ENCODE results near the gene DAP3. TPM values are rescaled to one million over a fixed set of nuclear protein-coding genes. Genes with fewer than 3 reads are reported as not detected.
A peak's percentile ranks its signal among the peaks of the same experiment; 100 is the strongest.

DAP3 gene
- total and polyA plus RNA-seq, 2 experiments from 2014 or later = 41.1 to 82.2 TPM

GRCh38 chr1:155645034-155645598, 43.8 kb upstream of the DAP3 start:
- no peaks in the 10 kb centered on the region for H4K20me1 ChIP-seq (ENCODE audit: insufficient read depth)
- peak overlapping the region; percentile 14 for H3K4me2 ChIP-seq (ENCODE audit: unreplicated experiment)
- H3K79me2 ChIP-seq (ENCODE audit: insufficient read depth) = peaks cover 31% of the 10 kb centered on the region
- WGBS, 2 experiments (ENCODE audit: low coverage in 1 of 2, low lambda C conversion rate in 2 of 2, missing lambda C conversion rate in 2 of 2) = 41 to 43% methylated on average over 4 of the region's 4 CpGs
- no peaks in the 10 kb centered on the region for H3K36me3 ChIP-seq (ENCODE audit: low read depth)
- H3K4me1 ChIP-seq (ENCODE audit: insufficient read depth) = peaks cover 20% of the 10 kb centered on the region
- no peak overlapping the region for H3K4me3 ChIP-seq
- in situ Hi-C loops (cut with MboI) = no loop called here
- H3K9ac ChIP-seq = no peak overlapping the region
- H3F3A ChIP-seq (ENCODE audit: insufficient read depth) = 0 out of 2 replicates have a peak, but pooled peaks cover 6% of the 10 kb centered on the region
- peak overlapping the region; percentile 50; the same call in 1 of the 2 replicates for H2AFZ ChIP-seq
- TF ChIP-seq EZH2phosphoT487 (IDR thresholded peaks at IDR 0.05; ENCODE audit: insufficient read depth, low read depth) = no peak
- no peak for TF ChIP-seq EZH2 (IDR thresholded peaks at IDR 0.05; ENCODE audit: insufficient read depth, poor library complexity, severe bottlenecking)
- DNase-seq = peak; percentile 11
- no peaks in the 10 kb centered on the region for H3K9me3 ChIP-seq (ENCODE audit: low read depth)
- no peak overlapping the region for H3K27ac ChIP-seq
- H3K9me2 ChIP-seq (ENCODE audit: insufficient read depth) = no peaks in the 10 kb centered on the region
- no peaks in the 10 kb centered on the region for H3K27me3 ChIP-seq (replicated peaks; ENCODE audit: insufficient read depth)

GRCh38 chr1:155645648-155646047, 43.2 kb upstream of the DAP3 start:
- Histone ChIP-seq H3K36me3 (ENCODE audit: low read depth) (no peaks in the 10 kb centered on the region), H3F3A (ENCODE audit: insufficient read depth) (peaks cover 11% of the 10 kb centered on the region; the same call in 1 of the 2 replicates), H3K9ac (no peak overlapping the region), H3K4me2 (ENCODE audit: unreplicated experiment) (peak overlapping the region; percentile 14), H3K27me3 (replicated peaks; ENCODE audit: insufficient read depth) (no peaks in the 10 kb centered on the region), H3K79me2 (ENCODE audit: insufficient read depth) (peaks cover 31% of the 10 kb centered on the region), H2AFZ (peak overlapping the region; percentile 50; the same call in 1 of the 2 replicates), H3K9me3 (ENCODE audit: low read depth) (no peaks in the 10 kb centered on the region), H3K9me2 (ENCODE audit: insufficient read depth) (no peaks in the 10 kb centered on the region), H4K20me1 (ENCODE audit: insufficient read depth) (no peaks in the 10 kb centered on the region), H3K4me1 (ENCODE audit: insufficient read depth) (peaks cover 23% of the 10 kb centered on the region), H3K27ac (no peak overlapping the region), H3K4me3 (no peak overlapping the region)
- DNase-seq = peak; percentile 49
- in situ Hi-C loops (cut with MboI) = no loop called here
- no peak for TF ChIP-seq EZH2phosphoT487 (IDR thresholded peaks at IDR 0.05; ENCODE audit: insufficient read depth, low read depth)
- no peak for TF ChIP-seq EZH2 (IDR thresholded peaks at IDR 0.05; ENCODE audit: insufficient read depth, poor library complexity, severe bottlenecking)
- WGBS, 2 experiments (ENCODE audit: low coverage in 1 of 2, low lambda C conversion rate in 2 of 2, missing lambda C conversion rate in 2 of 2) = 55 to 67% methylated on average over 6 of the region's 6 CpGs

DNA sequence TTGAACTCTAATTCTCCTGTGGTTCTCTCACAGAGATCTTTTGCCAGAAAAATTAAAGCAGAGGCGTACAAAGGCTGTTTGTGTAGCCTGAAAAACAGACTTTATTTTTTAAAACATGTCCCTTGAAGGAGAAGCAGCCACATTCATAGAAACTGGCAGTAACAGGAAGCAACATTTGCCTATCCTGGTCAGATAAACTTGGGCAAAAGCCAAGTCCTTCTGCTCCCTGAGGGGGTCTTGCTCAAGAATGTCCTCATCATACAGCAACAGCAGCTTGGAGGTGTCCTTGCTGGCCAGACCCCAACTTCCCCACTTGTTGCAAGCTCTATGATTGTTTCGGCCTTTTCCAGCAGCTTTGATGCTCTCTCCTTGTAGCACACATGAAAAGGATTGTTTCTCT, 42.6 kb upstream of the DAP3 start:
- in situ Hi-C loops (cut with MboI) = no loop called here
- peaks cover 31% of the 10 kb centered on the region for H3K79me2 ChIP-seq (ENCODE audit: insufficient read depth)
- no peaks in the 10 kb centered on the region for H3K9me2 ChIP-seq (ENCODE audit: insufficient read depth)
- DNase-seq = peak; percentile 32
- peak overlapping the region; percentile 4 for H3K4me2 ChIP-seq (ENCODE audit: unreplicated experiment)
- H2AFZ ChIP-seq = no peak overlapping the region
- TF ChIP-seq EZH2phosphoT487 (IDR thresholded peaks at IDR 0.05; ENCODE audit: insufficient read depth, low read depth) (no peak), EZH2 (IDR thresholded peaks at IDR 0.05; ENCODE audit: insufficient read depth, poor library complexity, severe bottlenecking) (no peak)
- H3K27me3 ChIP-seq (replicated peaks; ENCODE audit: insufficient read depth) = no peaks in the 10 kb centered on the region
- peaks cover 26% of the 10 kb centered on the region for H3K4me1 ChIP-seq (ENCODE audit: insufficient read depth)
- H3K4me3 ChIP-seq = 0 out of 2 replicates have a peak overlapping the region, but pooled peaks have one; percentile 5
- H3K9ac ChIP-seq = no peak overlapping the region
- H3K9me3 ChIP-seq (ENCODE audit: low read depth) = no peaks in the 10 kb centered on the region
- H4K20me1 ChIP-seq (ENCODE audit: insufficient read depth) = no peaks in the 10 kb centered on the region
- H3K36me3 ChIP-seq (ENCODE audit: low read depth) = no peaks in the 10 kb centered on the region
- WGBS, 2 experiments (ENCODE audit: low coverage in 1 of 2, low lambda C conversion rate in 2 of 2, missing lambda C conversion rate in 2 of 2) = 90 to 98% methylated on average over 2 of the region's 2 CpGs
- peaks cover 16% of the 10 kb centered on the region; the same call in 1 of the 2 replicates for H3F3A ChIP-seq (ENCODE audit: insufficient read depth)
- no peak overlapping the region for H3K27ac ChIP-seq

- Histone ChIP-seq H3K9me3 (ENCODE audit: low read depth) (no peaks in the 10 kb centered on the region), H3K9me2 (ENCODE audit: insufficient read depth) (no peaks in the 10 kb centered on the region), H3K79me2 (ENCODE audit: insufficient read depth) (peaks cover 31% of the 10 kb centered on the region), H2AFZ (peak overlapping the region; percentile 95), H3K4me1 (ENCODE audit: insufficient read depth) (peaks cover 35% of the 10 kb centered on the region), H3K27me3 (replicated peaks; ENCODE audit: insufficient read depth) (no peaks in the 10 kb centered on the region), H3K27ac (peak overlapping the region; percentile 69), H3K4me2 (ENCODE audit: unreplicated experiment) (peak overlapping the region; percentile 88), H3F3A (ENCODE audit: insufficient read depth) (peaks cover 34% of the 10 kb centered on the region), H4K20me1 (ENCODE audit: insufficient read depth) (no peaks in the 10 kb centered on the region), H3K36me3 (ENCODE audit: low read depth) (no peaks in the 10 kb centered on the region), H3K4me3 (peak overlapping the region; percentile 77), H3K9ac (peak overlapping the region; percentile 69)
- in situ Hi-C loops (cut with MboI) = no loop called here
- DNase-seq = peak; percentile 92
- TF ChIP-seq EZH2 (IDR thresholded peaks at IDR 0.05; ENCODE audit: insufficient read depth, poor library complexity, severe bottlenecking) = no peak
- TF ChIP-seq EZH2phosphoT487 (IDR thresholded peaks at IDR 0.05; ENCODE audit: insufficient read depth, low read depth) = no peak
- WGBS, 2 experiments (ENCODE audit: low coverage in 1 of 2, low lambda C conversion rate in 2 of 2, missing lambda C conversion rate in 2 of 2) = 37 to 40% methylated on average over 11 of the region's 11 CpGs
Measured at GRCh38 chr1:155648207-155649147, 40.4 kb upstream of the DAP3 start.

Data from GM23248 (cell line).